B cell (primary cell): ENCODE measurements around the gene SMIM7. TPM values are rescaled to one million over a fixed set of nuclear protein-coding genes. Genes with fewer than 3 reads are reported as not detected.

Source experiments
- ATAC-seq: fragments of 200-7000 bp; cut with Tn5 transposase; one replicate; pipeline ENCODE4 v1.10.0; 2021; ENCODE audit warnings: low read depth, mild to moderate bottlenecking, moderate number of reproducible peaks, moderate library complexity
- CTCF ChIA-PET: fragments of 350-600 bp; sonication (Branson Sonifier 250); formaldehyde crosslinking; loops from one replicate; lab custom pipeline; 2021; ENCODE audit warnings: antibody characterized with exemption, inconsistent platforms; lab: Charles Lee
- POLR2A ChIA-PET: fragments of 350-600 bp; sonication (Branson Sonifier 250); formaldehyde crosslinking; loops from one replicate; lab custom pipeline; 2021; ENCODE audit warnings: antibody characterized with exemption; lab: Charles Lee
- DNase-seq: peaks from one replicate; pipeline ENCODE4 v3.0.0; 2013
- H2AFZ ChIP-seq: 2 replicates; pipeline ENCODE4 v1.6.1; 2012; ENCODE audit warnings: mild to moderate bottlenecking, low read depth, low read length; ENCODE audit not compliant: insufficient read depth, poor library complexity, severe bottlenecking
- H3K27ac ChIP-seq, 2 donors: 1 replicate in 1 of 2; 2 replicates in 1 of 2; pipeline ENCODE4 v1.5.1; 2012 to 2013; ENCODE audit warnings: low read length in 2 of 2, mild to moderate bottlenecking in 2 of 2, moderate library complexity in 1 of 2
- H3K27me3 ChIP-seq, 4 experiments: fragments of 200-600 bp in 1 of 4; sonication (generic) in 1 of 4; replicated peaks in 1 of 4; 1 replicate in 2 of 4; 2 replicates in 2 of 4; pipeline versions ENCODE4 v1.6.1 to v1.7.0; 2013 to 2016; ENCODE audit warnings: low read length in 3 of 4, mild to moderate bottlenecking in 2 of 4, mixed read lengths in 1 of 4, moderate library complexity in 1 of 4; ENCODE audit not compliant: insufficient read depth in 4 of 4, control insufficient read depth in 3 of 4; ENCODE audit errors: control extremely low read depth in 1 of 4
- H3K36me3 ChIP-seq, 2 experiments: replicated peaks in 1 of 2; 1 replicate in 1 of 2; 2 replicates in 1 of 2; pipeline versions ENCODE4 v1.6.1 to v1.7.1; 2013; ENCODE audit warnings: low read length in 1 of 2; ENCODE audit not compliant: insufficient read depth in 2 of 2, control insufficient read depth in 1 of 2; ENCODE audit errors: control extremely low read depth in 1 of 2, extremely low read depth in 1 of 2
- H3K4me1 ChIP-seq, 2 donors: fragments of 200-600 bp in 1 of 2; sonication (generic) in 1 of 2; 1 replicate in 1 of 2; 2 replicates in 1 of 2; pipeline versions ENCODE4 v1.5.1 to v1.6.1; 2013 to 2017; ENCODE audit warnings: low read length in 2 of 2; ENCODE audit not compliant: control insufficient read depth in 2 of 2, insufficient read depth in 2 of 2
- H3K4me2 ChIP-seq: replicated peaks from 2 replicates; pipeline ENCODE3; 2012; ENCODE audit warnings: mild to moderate bottlenecking, low read depth, low read length; ENCODE audit not compliant: poor library complexity, severe bottlenecking
- H3K4me3 ChIP-seq, 5 experiments: fragments of 200-600 bp in 1 of 5; sonication (generic) in 1 of 5; 1 replicate in 3 of 5; 2 replicates in 2 of 5; pipeline versions ENCODE4 v1.5.1 to v1.7.0; 2011 to 2016; ENCODE audit warnings: low read length in 4 of 5, mild to moderate bottlenecking in 4 of 5, low read depth in 2 of 5, control low read depth in 1 of 5, moderate library complexity in 1 of 5; ENCODE audit not compliant: insufficient read depth in 1 of 5; ENCODE audit errors: control extremely low read depth in 1 of 5, extremely low read depth in 1 of 5
- H3K79me2 ChIP-seq: fragments of 200-600 bp; sonication (generic); one replicate; pipeline ENCODE4 v1.6.0; 2016; ENCODE audit warnings: low read length; ENCODE audit not compliant: control insufficient read depth, insufficient read depth
- H3K9ac ChIP-seq: fragments of 200-600 bp; sonication (generic); 2 replicates; pipeline ENCODE4 v1.6.1; 2017; ENCODE audit warnings: mild to moderate bottlenecking, low read length, moderate library complexity
- H3K9me3 ChIP-seq, 3 donors: one replicate each; pipeline versions ENCODE4 v1.6.1 to v1.7.1; 2013; ENCODE audit warnings: low read length in 2 of 3; ENCODE audit not compliant: control insufficient read depth in 2 of 3, insufficient read depth in 1 of 3; ENCODE audit errors: control extremely low read depth in 1 of 3
- H4K20me1 ChIP-seq: 2 replicates; pipeline ENCODE4 v1.6.0; 2012; ENCODE audit warnings: mild to moderate bottlenecking, low read length; ENCODE audit not compliant: insufficient read depth, control insufficient read depth, poor library complexity, severe bottlenecking
- H3K27ac Mint-ChIP-seq: one replicate; pipeline ENCODE4 v1.8.0; 2021; ENCODE audit warnings: mixed read lengths
- H3K27me3 Mint-ChIP-seq: one replicate; pipeline ENCODE4 v1.8.0; 2021; ENCODE audit warnings: mixed read lengths
- H3K4me1 Mint-ChIP-seq: one replicate; pipeline ENCODE4 v1.8.0; 2021; ENCODE audit warnings: mixed read lengths
- H3K4me3 Mint-ChIP-seq: one replicate; pipeline ENCODE4 v1.8.0; 2021; ENCODE audit warnings: mixed read lengths
- H3K9me3 Mint-ChIP-seq: one replicate; pipeline ENCODE4 v1.8.0; 2022; ENCODE audit warnings: mixed read lengths; ENCODE audit not compliant: insufficient read depth
- CTCF ChIP-seq: fragments of 200-600 bp; IDR thresholded peaks from one replicate; pipeline ENCODE4 v1.8.0; 2022; ENCODE audit warnings: antibody characterized with exemption, mild to moderate bottlenecking
- EZH2 ChIP-seq: IDR thresholded peaks from 2 replicates; pipeline ENCODE4 v1.6.1; 2012; ENCODE audit warnings: borderline replicate concordance, low read depth, mild to moderate bottlenecking, moderate library complexity, low read length; ENCODE audit not compliant: insufficient read depth, poor library complexity, severe bottlenecking
- WGBS: methylation state at CpG from one replicate; pipeline ENCODE4 v1.1.5; 2013; ENCODE audit warnings: missing lambda C conversion rate; ENCODE audit not compliant: insufficient coverage; 5-methylcytosine and 5-hydroxymethylcytosine counted together
- intact Hi-C: fragments of 100-400 bp; cut with micrococcal nuclease; formaldehyde crosslinking; loops from one replicate; pipeline ENCODE4 v1.10.0; 2022
- polyA plus RNA-seq: library from polyadenylated mRNA; depleted of rRNA; stranded (reverse); fragments of >200 nt; gene quantifications from 2 replicates; pipeline ENCODE4 v1.2.3, GENCODE V29; 2012
- total RNA-seq, 2 donors: library from RNA; stranded (reverse); fragments of 120-200 nt in 1 of 2; gene quantifications; 1 replicate in 1 of 2; 2 replicates in 1 of 2; pipeline versions ENCODE4 v1.2.3 to v1.2.4, GENCODE V29; 2013 to 2022

SMIM7 gene
- total and polyA plus RNA-seq, 2 donors (not counting 1 experiment from before 2014, with no cell fraction given) = 54.7 to 133 TPM

DNA sequence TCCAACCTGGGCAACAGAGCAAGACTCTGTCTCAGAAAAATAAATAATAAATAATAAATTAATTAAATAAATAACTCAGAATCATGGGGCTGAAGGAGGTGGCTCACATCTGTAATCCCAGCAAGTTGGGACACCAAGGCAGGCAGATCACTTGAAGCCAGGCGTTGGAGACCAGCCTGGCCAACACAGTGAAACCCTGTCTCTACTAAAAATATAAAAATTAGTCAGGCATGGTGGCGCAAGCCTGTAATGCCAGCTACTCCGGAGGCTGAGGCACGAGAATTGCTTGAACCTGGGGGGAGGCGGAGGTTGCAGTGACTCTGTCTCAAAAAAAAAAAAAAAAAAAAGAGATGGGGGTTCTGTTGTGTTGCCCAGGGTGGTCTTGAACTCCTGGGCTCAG lies 8.2 kb upstream of the SMIM7 start:
- Histone ChIP-seq H3K79me2 (peaks cover 10% of the 10 kb centered on the region), H3K4me3 (no peak overlapping the region), H4K20me1 (no peaks in the 10 kb centered on the region), H2AFZ (no peak overlapping the region), H3K27ac (no peak overlapping the region), H3K27me3 (no peaks in the 10 kb centered on the region), H3K9me3 (no peaks in the 10 kb centered on the region), H3K4me2 (no peak overlapping the region), H3K9ac (no peak overlapping the region), H3K4me1 (no peaks in the 10 kb centered on the region), H3K36me3 (peaks cover 0 to 3% of the 10 kb centered on the region in 2 experiments)
- DNase-seq = no peak
- intact Hi-C loops = no loop called here
- ATAC-seq = no peak
- TF ChIP-seq CTCF = no peak
- no peak for TF ChIP-seq EZH2
- Mint-ChIP-seq H3K27ac (no peak overlapping the region), H3K9me3 (no peaks in the 10 kb centered on the region), H3K4me3 (no peak overlapping the region), H3K27me3 (no peaks in the 10 kb centered on the region), H3K4me1 (peaks cover 3% of the 10 kb centered on the region)
- WGBS = 85% methylated on average over 5 of the region's 5 CpGs
- CTCF ChIA-PET = interaction anchor here (0.7 kb wide), 1 partner anchor 29 kb away, joined by 3 read pairs; no protein-coding TSS in a partner anchor
- POLR2A ChIA-PET = no interaction called here

DNA sequence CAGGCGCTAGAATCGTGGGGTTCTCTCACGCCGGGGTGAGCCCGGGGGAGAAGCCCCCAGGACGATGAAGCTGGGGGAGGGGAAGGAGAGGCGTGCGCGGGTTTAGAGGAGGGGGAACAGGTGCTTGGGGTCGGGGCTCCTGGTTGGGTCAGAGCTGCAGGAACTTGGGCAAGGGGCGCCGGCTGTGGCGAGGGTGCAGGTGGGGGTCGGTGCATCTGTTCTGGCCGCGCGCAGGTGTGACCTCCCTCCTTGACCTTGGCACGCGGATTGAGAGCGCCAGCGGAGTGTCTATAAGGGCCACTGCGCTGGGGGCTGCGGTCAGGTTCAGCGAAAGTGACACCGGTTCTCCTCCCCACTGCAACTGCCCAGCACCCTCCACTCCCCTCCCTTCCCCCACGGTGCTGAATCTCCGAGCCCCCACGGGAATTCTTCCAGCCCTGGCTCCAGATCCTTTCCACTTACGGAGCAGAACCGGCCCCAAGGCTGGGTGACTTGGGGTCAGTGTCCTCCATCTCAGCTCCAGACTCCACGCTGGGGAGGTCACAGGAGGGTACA lies 1.6 kb upstream of the SMIM7 start:
- Histone ChIP-seq H3K79me2 (peaks cover 63% of the 10 kb centered on the region), H3K27me3 (no peaks in the 10 kb centered on the region), H3K9me3 (no peaks in the 10 kb centered on the region), H3K9ac (peak overlapping the region; percentile 84), H4K20me1 (peaks cover 31% of the 10 kb centered on the region), H3K4me2 (peak overlapping the region; percentile 97), H3K36me3 (peaks cover 0 to 26% of the 10 kb centered on the region in 2 experiments), H3K4me1 (peaks cover 26 to 42% of the 10 kb centered on the region in 2 donors), H3K4me3 (peak overlapping the region; percentile 21 to 84 (median 68)), H3K27ac (peak overlapping the region in 1 of 2 donors; percentile 60), H2AFZ (peak overlapping the region; percentile 94)
- ChIA-PET CTCF (interaction anchor here (0.7 to 1.9 kb wide), 7 partner anchors 34 to 119 kb away, joined by 3 to 8 read pairs (median 5); partner anchors contain the start of gene MED26), POLR2A (interaction anchor here (4.1 kb wide), 1 partner anchor 77 kb away, joined by 35 read pairs; no protein-coding TSS in a partner anchor)
- Mint-ChIP-seq H3K9me3 (no peaks in the 10 kb centered on the region), H3K4me1 (peaks cover 43% of the 10 kb centered on the region), H3K27me3 (no peaks in the 10 kb centered on the region), H3K27ac (peak overlapping the region; percentile 89), H3K4me3 (peak overlapping the region; percentile 91)
- no peak for TF ChIP-seq EZH2
- TF ChIP-seq CTCF = no peak
- 0% methylated on average over 27 of the region's 31 CpGs for WGBS
- ATAC-seq (no peak), DNase-seq (peak; percentile 53)
- intact Hi-C loops = loop anchor here (2.0 to 5.0 kb wide), 4 partner anchors 57 to 646 kb away; partner anchors contain the start of genes DDA1, MRPL34, NWD1 and SIN3B
